ENCODE results near the gene CACNG6. TPM values are rescaled to one million over a fixed set of nuclear protein-coding genes. Genes with fewer than 3 reads are reported as not detected.

CACNG6 gene
- total RNA-seq, 2 donors from 2014 or later = 0.53 TPM; not detected in 1

GRCh38 chr19:53980539-53981375, 10.7 kb upstream of the CACNG6 start:
- no peak for ATAC-seq
- DNase-seq (ENCODE audit: low spot score) = no peak
- H3K36me3 Mint-ChIP-seq = peaks cover 20% of the 10 kb centered on the region
- H3K4me3 Mint-ChIP-seq = peak overlapping the region; percentile 75
- H3K9me3 Mint-ChIP-seq = peaks cover 10% of the 10 kb centered on the region
- H3K27me3 Mint-ChIP-seq = peaks cover 38 to 47% of the 10 kb centered on the region in 2 donors
- H3K4me1 Mint-ChIP-seq (ENCODE audit: low read depth in 2 of 2) = peaks cover 26 to 28% of the 10 kb centered on the region in 2 donors
- H3K27ac Mint-ChIP-seq = peak overlapping the region in 1 of 2 donors; percentile 61

- Mint-ChIP-seq H3K27me3 (peaks cover 33 to 42% of the 10 kb centered on the region in 2 donors), H3K27ac (peak overlapping the region in 1 of 2 donors; percentile 61), H3K9me3 (peaks cover 8% of the 10 kb centered on the region), H3K4me1 (ENCODE audit: low read depth in 2 of 2) (peaks cover 26 to 28% of the 10 kb centered on the region in 2 donors), H3K4me3 (peak overlapping the region; percentile 75), H3K36me3 (peaks cover 20% of the 10 kb centered on the region)
- ATAC-seq (no peak), DNase-seq (ENCODE audit: low spot score) (no peak)
Observed at GRCh38 chr19:53981376-53981951, 10.0 kb upstream of the CACNG6 start.

GRCh38 chr19:53982001-53982451, 9.4 kb upstream of the CACNG6 start:
- Mint-ChIP-seq H3K9me3 (peaks cover 7% of the 10 kb centered on the region), H3K4me1 (ENCODE audit: low read depth in 2 of 2) (peaks cover 26 to 28% of the 10 kb centered on the region in 2 donors), H3K27me3 (peaks cover 29 to 36% of the 10 kb centered on the region in 2 donors), H3K27ac (no peak overlapping the region), H3K36me3 (peaks cover 20% of the 10 kb centered on the region), H3K4me3 (no peak overlapping the region)
- ATAC-seq = no peak
- DNase-seq (ENCODE audit: low spot score) = no peak

- Mint-ChIP-seq H3K36me3 (peaks cover 20% of the 10 kb centered on the region), H3K27ac (no peak overlapping the region), H3K4me1 (ENCODE audit: low read depth in 2 of 2) (peaks cover 23 to 26% of the 10 kb centered on the region in 2 donors), H3K27me3 (peaks cover 25 to 30% of the 10 kb centered on the region in 2 donors), H3K4me3 (no peak overlapping the region), H3K9me3 (peaks cover 7% of the 10 kb centered on the region)
- no peak for DNase-seq (ENCODE audit: low spot score)
- peak in 1 of 2 donors; percentile 53 for ATAC-seq
Observed at GRCh38 chr19:53982611-53983010, 8.8 kb upstream of the CACNG6 start.

- Mint-ChIP-seq H3K36me3 (peaks cover 20% of the 10 kb centered on the region), H3K9me3 (peaks cover 7% of the 10 kb centered on the region), H3K27ac (no peak overlapping the region), H3K4me3 (no peak overlapping the region), H3K27me3 (peaks cover 25 to 27% of the 10 kb centered on the region in 2 donors), H3K4me1 (ENCODE audit: low read depth in 2 of 2) (peaks cover 20 to 22% of the 10 kb centered on the region in 2 donors)
- ATAC-seq (no peak), DNase-seq (ENCODE audit: low spot score) (no peak)
Observed at GRCh38 chr19:53983457-53984289, 7.8 kb upstream of the CACNG6 start.

GRCh38 chr19:53985863-53986262, 5.6 kb upstream of the CACNG6 start:
- H3K27ac Mint-ChIP-seq = no peak overlapping the region
- peaks cover 4% of the 10 kb centered on the region for H3K36me3 Mint-ChIP-seq
- no peak for DNase-seq (ENCODE audit: low spot score)
- no peak for ATAC-seq
- H3K9me3 Mint-ChIP-seq = no peaks in the 10 kb centered on the region
- H3K27me3 Mint-ChIP-seq = peaks cover 10 to 16% of the 10 kb centered on the region in 2 donors
- peaks cover 2 to 10% of the 10 kb centered on the region in 2 donors for H3K4me1 Mint-ChIP-seq (ENCODE audit: low read depth in 2 of 2)
- H3K4me3 Mint-ChIP-seq = no peak overlapping the region

- no peak for ATAC-seq
- Mint-ChIP-seq H3K36me3 (no peaks in the 10 kb centered on the region), H3K27me3 (peaks cover 20 to 24% of the 10 kb centered on the region in 2 donors), H3K4me3 (no peak overlapping the region), H3K4me1 (ENCODE audit: low read depth in 2 of 2) (peaks cover 0 to 6% of the 10 kb centered on the region in 2 donors), H3K9me3 (no peaks in the 10 kb centered on the region), H3K27ac (no peak overlapping the region)
- DNase-seq (ENCODE audit: low spot score) = no peak
Observed at GRCh38 chr19:53988981-53989380, 2.5 kb upstream of the CACNG6 start.

- H3K27ac Mint-ChIP-seq = no peak overlapping the region
- H3K36me3 Mint-ChIP-seq = no peaks in the 10 kb centered on the region
- H3K4me1 Mint-ChIP-seq (ENCODE audit: low read depth in 2 of 2) = peaks cover 0 to 6% of the 10 kb centered on the region in 2 donors
- H3K27me3 Mint-ChIP-seq = peaks cover 27 to 32% of the 10 kb centered on the region in 2 donors
- ATAC-seq (peak; percentile 18 to 34), DNase-seq (ENCODE audit: low spot score) (no peak)
- no peak overlapping the region for H3K4me3 Mint-ChIP-seq
- H3K9me3 Mint-ChIP-seq = no peaks in the 10 kb centered on the region
Observed at GRCh38 chr19:53989600-53990533, 1.6 kb upstream of the CACNG6 start.

- Mint-ChIP-seq H3K27me3 (peaks cover 35 to 42% of the 10 kb centered on the region in 2 donors), H3K27ac (peak overlapping the region in 1 of 2 donors; percentile 41), H3K4me3 (peak overlapping the region; percentile 30), H3K4me1 (ENCODE audit: low read depth in 2 of 2) (peaks cover 0 to 6% of the 10 kb centered on the region in 2 donors), H3K9me3 (no peaks in the 10 kb centered on the region), H3K36me3 (no peaks in the 10 kb centered on the region)
- DNase-seq (ENCODE audit: low spot score) (no peak), ATAC-seq (no peak)
Observed at GRCh38 chr19:53992211-53992610, 774 bp downstream of the CACNG6 start.

GRCh38 chr19:53992815-53993214, 1.4 kb downstream of the CACNG6 start:
- peaks cover 0 to 6% of the 10 kb centered on the region in 2 donors for H3K4me1 Mint-ChIP-seq (ENCODE audit: low read depth in 2 of 2)
- DNase-seq (ENCODE audit: low spot score) (no peak), ATAC-seq (no peak)
- H3K4me3 Mint-ChIP-seq = no peak overlapping the region
- H3K9me3 Mint-ChIP-seq = no peaks in the 10 kb centered on the region
- peaks cover 41 to 48% of the 10 kb centered on the region in 2 donors for H3K27me3 Mint-ChIP-seq
- no peaks in the 10 kb centered on the region for H3K36me3 Mint-ChIP-seq
- no peak overlapping the region for H3K27ac Mint-ChIP-seq

- H3K9me3 Mint-ChIP-seq = no peaks in the 10 kb centered on the region
- no peak overlapping the region for H3K27ac Mint-ChIP-seq
- ATAC-seq (no peak), DNase-seq (ENCODE audit: low spot score) (no peak)
- peaks cover 0 to 6% of the 10 kb centered on the region in 2 donors for H3K4me1 Mint-ChIP-seq (ENCODE audit: low read depth in 2 of 2)
- no peaks in the 10 kb centered on the region for H3K36me3 Mint-ChIP-seq
- H3K27me3 Mint-ChIP-seq = peaks cover 40 to 49% of the 10 kb centered on the region in 2 donors
- no peak overlapping the region for H3K4me3 Mint-ChIP-seq
Observed at GRCh38 chr19:53993448-53993847, 2.0 kb downstream of the CACNG6 start.

GRCh38 chr19:53994811-53995210, 3.4 kb downstream of the CACNG6 start:
- Mint-ChIP-seq H3K27me3 (peaks cover 39 to 48% of the 10 kb centered on the region in 2 donors), H3K4me1 (ENCODE audit: low read depth in 2 of 2) (no peaks in the 10 kb centered on the region), H3K27ac (no peak overlapping the region), H3K9me3 (no peaks in the 10 kb centered on the region), H3K36me3 (no peaks in the 10 kb centered on the region), H3K4me3 (no peak overlapping the region)
- DNase-seq (ENCODE audit: low spot score) (no peak), ATAC-seq (no peak)
